ENCODE results near the gene DYNLL1.

DNA sequence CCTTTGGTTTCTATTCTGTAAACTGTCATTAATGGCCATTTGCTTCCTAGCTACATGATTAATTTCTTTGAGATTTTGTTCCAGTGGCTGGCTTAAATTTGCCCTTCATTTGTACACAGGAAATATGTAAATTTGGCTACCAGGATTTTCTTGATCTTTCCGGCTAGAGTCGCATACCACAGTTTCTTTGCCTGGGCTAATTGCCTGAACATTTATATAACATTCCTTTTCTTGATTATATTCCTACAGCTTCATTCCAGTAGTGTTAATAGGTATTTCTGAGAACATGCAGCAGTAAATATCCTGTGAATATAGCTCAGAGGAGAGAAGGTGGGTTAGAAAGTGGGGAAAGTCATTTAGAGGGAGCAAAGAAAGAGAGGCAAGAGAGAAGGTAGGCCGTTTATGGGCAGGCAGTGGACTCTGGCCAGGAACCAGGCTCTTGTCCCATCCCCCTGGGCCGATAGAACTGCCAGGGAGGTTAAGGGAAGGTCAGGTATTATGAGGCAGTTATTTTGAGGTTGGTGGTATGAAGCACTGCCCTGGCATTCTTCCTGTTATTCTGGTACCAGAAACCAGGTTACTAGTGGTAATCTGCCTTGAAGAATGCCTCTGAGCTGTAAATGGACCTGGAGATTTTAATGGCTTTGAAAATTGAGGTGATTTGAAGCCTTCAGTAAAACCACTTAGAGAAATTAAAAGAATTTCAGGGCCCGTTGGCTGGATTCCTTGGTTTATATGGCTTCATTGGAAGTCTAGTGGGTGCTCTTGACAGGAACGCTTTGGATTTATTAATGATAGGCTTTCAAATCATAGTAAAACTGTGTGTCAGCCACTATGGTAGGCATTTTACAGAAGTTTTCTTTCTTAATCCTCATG lies 42.6 kb downstream of the DYNLL1 start:
- TF ChIP-seq, protein P1, sequence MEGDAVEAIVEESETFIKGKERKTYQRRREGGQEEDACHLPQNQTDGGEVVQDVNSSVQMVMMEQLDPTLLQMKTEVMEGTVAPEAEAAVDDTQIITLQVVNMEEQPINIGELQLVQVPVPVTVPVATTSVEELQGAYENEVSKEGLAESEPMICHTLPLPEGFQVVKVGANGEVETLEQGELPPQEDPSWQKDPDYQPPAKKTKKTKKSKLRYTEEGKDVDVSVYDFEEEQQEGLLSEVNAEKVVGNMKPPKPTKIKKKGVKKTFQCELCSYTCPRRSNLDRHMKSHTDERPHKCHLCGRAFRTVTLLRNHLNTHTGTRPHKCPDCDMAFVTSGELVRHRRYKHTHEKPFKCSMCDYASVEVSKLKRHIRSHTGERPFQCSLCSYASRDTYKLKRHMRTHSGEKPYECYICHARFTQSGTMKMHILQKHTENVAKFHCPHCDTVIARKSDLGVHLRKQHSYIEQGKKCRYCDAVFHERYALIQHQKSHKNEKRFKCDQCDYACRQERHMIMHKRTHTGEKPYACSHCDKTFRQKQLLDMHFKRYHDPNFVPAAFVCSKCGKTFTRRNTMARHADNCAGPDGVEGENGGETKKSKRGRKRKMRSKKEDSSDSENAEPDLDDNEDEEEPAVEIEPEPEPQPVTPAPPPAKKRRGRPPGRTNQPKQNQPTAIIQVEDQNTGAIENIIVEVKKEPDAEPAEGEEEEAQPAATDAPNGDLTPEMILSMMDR (IDR thresholded peaks at IDR 0.05; ENCODE audit: low read depth, low read length, missing input control) = no peak
- TF ChIP-seq GABPA (IDR thresholded peaks at IDR 0.05 in 1 of 2, conservative IDR thresholded peaks at IDR 0.05 in 1 of 2) (no peak), MAX (IDR thresholded peaks at IDR 0.05) (no peak), YY1 (IDR thresholded peaks at IDR 0.05) (peak; percentile 34), SP1 (IDR thresholded peaks at IDR 0.05) (peak; percentile 76), TAF1 (conservative IDR thresholded peaks at IDR 0.05) (no peak), NR2F2 (IDR thresholded peaks at IDR 0.05) (peak; percentile 84), HNF4G (IDR thresholded peaks at IDR 0.05) (peak; percentile 41)
- TF ChIP-seq, protein P2, sequence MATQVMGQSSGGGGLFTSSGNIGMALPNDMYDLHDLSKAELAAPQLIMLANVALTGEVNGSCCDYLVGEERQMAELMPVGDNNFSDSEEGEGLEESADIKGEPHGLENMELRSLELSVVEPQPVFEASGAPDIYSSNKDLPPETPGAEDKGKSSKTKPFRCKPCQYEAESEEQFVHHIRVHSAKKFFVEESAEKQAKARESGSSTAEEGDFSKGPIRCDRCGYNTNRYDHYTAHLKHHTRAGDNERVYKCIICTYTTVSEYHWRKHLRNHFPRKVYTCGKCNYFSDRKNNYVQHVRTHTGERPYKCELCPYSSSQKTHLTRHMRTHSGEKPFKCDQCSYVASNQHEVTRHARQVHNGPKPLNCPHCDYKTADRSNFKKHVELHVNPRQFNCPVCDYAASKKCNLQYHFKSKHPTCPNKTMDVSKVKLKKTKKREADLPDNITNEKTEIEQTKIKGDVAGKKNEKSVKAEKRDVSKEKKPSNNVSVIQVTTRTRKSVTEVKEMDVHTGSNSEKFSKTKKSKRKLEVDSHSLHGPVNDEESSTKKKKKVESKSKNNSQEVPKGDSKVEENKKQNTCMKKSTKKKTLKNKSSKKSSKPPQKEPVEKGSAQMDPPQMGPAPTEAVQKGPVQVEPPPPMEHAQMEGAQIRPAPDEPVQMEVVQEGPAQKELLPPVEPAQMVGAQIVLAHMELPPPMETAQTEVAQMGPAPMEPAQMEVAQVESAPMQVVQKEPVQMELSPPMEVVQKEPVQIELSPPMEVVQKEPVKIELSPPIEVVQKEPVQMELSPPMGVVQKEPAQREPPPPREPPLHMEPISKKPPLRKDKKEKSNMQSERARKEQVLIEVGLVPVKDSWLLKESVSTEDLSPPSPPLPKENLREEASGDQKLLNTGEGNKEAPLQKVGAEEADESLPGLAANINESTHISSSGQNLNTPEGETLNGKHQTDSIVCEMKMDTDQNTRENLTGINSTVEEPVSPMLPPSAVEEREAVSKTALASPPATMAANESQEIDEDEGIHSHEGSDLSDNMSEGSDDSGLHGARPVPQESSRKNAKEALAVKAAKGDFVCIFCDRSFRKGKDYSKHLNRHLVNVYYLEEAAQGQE (IDR thresholded peaks at IDR 0.05) = peak; percentile 24
- TF ChIP-seq, protein P3, sequence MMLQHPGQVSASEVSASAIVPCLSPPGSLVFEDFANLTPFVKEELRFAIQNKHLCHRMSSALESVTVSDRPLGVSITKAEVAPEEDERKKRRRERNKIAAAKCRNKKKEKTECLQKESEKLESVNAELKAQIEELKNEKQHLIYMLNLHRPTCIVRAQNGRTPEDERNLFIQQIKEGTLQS (IDR thresholded peaks at IDR 0.05) = no peak

All from liver (tissue), 3 donors.